Measurements from ENCODE around the gene SPATA4. TPM values are rescaled to one million over a fixed set of nuclear protein-coding genes. Genes with fewer than 3 reads are reported as not detected.

SPATA4 gene
- total and polyA plus RNA-seq, 2 of the 4 experiments (the other 2 are of a cell fraction): under 0.01 to 0.09 TPM

GRCh38 chr4:176149680-176150355 lies 45.6 kb downstream of the SPATA4 start:
- no peak overlapping the region for H3K9ac ChIP-seq (ENCODE audit: low read depth, low read length)
- no CpG with 5 or more reads among the region's 3 CpGs for WGBS, 2 experiments (ENCODE audit: extremely low coverage in 2 of 2, insufficient read length in 1 of 2)
- ChIA-PET CTCF (interaction anchor here (0.8 to 2.3 kb wide), 6 partner anchors 10 to 191 kb away, joined by 3 to 8 read pairs (median 4); no protein-coding TSS in a partner anchor), POLR2A (ENCODE audit: unreplicated experiment) (no interaction called here)
- dilution Hi-C loops (cut with HindIII; ENCODE audit: low sequenced_read_pairs, unreplicated experiment) (no loop called here), in situ Hi-C loops (cut with MboI; ENCODE audit: low sequenced_read_pairs) (loop anchor here (10.0 kb wide), 1 partner anchor 185 kb away; no protein-coding TSS in a partner anchor), intact Hi-C loops (cut with micrococcal nuclease) (loop anchor here (1.0 to 5.0 kb wide), 3 partner anchors 37 to 191 kb away; no protein-coding TSS in a partner anchor)
- H3K4me2 ChIP-seq (ENCODE audit: low read depth, low read length): no peak overlapping the region; the same call in 1 of the 2 replicates
- H4K20me1 ChIP-seq (ENCODE audit: insufficient read depth, low read length): no peaks in the 10 kb centered on the region
- H4K91ac ChIP-seq (ENCODE audit: insufficient read depth, low read depth, low read length): no peak overlapping the region; the same call in 1 of the 2 replicates
- no peak overlapping the region for H3K23ac ChIP-seq (ENCODE audit: low read depth, low read length)
- no peak overlapping the region; the same call in 1 of the 2 replicates for H2AK5ac ChIP-seq (ENCODE audit: low read depth, low read length)
- TF ChIP-seq SMC3 (IDR thresholded peaks at IDR 0.05; ENCODE audit: low read depth, low read length): no peak
- no peak for TF ChIP-seq MXI1 (IDR thresholded peaks at IDR 0.05; ENCODE audit: borderline replicate concordance, low read depth, low read length)
- TF ChIP-seq BHLHE40 (IDR thresholded peaks at IDR 0.05; ENCODE audit: low read depth, low read length): peak; percentile 83
- no peak for TF ChIP-seq RFX5 (IDR thresholded peaks at IDR 0.05; ENCODE audit: low read depth, low read length)
- H2BK15ac ChIP-seq (ENCODE audit: low read depth, low read length): peak overlapping the region; percentile 80; the same call in 1 of the 3 replicates
- no peaks in the 10 kb centered on the region for H3K9me1 ChIP-seq (ENCODE audit: insufficient read depth, low read length)
- no peak overlapping the region for H3K4me3 ChIP-seq (ENCODE audit: insufficient read depth, low read depth, low read length)
- ATAC-seq (ENCODE audit: low read depth): peak; percentile 66
- H3K14ac ChIP-seq (replicated peaks; ENCODE audit: low read depth, low read length): peak overlapping the region; percentile 52; the same call in 1 of the 2 replicates
- H2BK20ac ChIP-seq (ENCODE audit: low read depth, low read length): no peak overlapping the region
- H4K5ac ChIP-seq (ENCODE audit: low read depth, low read length): no peak overlapping the region
- H2AFZ ChIP-seq (replicated peaks; ENCODE audit: low read length, poor library complexity): no peak overlapping the region
- peak overlapping the region; percentile 29; the same call in 1 of the 2 replicates for H3K27ac ChIP-seq (ENCODE audit: insufficient read depth, low read length)
- H3K9me3 ChIP-seq (ENCODE audit: control insufficient read depth, insufficient read depth, low read length): no peaks in the 10 kb centered on the region
- peak; percentile 49 for DNase-seq
- H3K18ac ChIP-seq (ENCODE audit: low read depth, low read length): no peak overlapping the region
- H2BK5ac ChIP-seq (ENCODE audit: low read depth, low read length, poor library complexity, severe bottlenecking): peak overlapping the region; percentile 89
- no peaks in the 10 kb centered on the region for H3K27me3 ChIP-seq (ENCODE audit: control insufficient read depth, insufficient read depth, low read length)
- no TSS peak for BruUV-seq (replicated peaks)
- H3K4ac ChIP-seq (ENCODE audit: low read depth, low read length): peak overlapping the region; percentile 47; the same call in 1 of the 2 replicates
- H4K8ac ChIP-seq (ENCODE audit: low read depth in 2 of 2, low read length in 2 of 2): peak overlapping the region in 1 of 2 experiments; percentile 82; a peak in 2 of 4 replicates
- peak overlapping the region; percentile 71; the same call in 1 of the 2 replicates for H2BK120ac ChIP-seq (ENCODE audit: low read depth, low read length)
- H3K56ac ChIP-seq (ENCODE audit: extremely low read depth, insufficient read depth, low read length): peak overlapping the region; percentile 10
- no peaks in the 10 kb centered on the region for H3K4me1 ChIP-seq (ENCODE audit: control insufficient read depth, insufficient read depth, low read length)
- H3K79me1 ChIP-seq (ENCODE audit: low read depth in 1 of 2, low read length in 2 of 2): no peaks in the 10 kb centered on the region
- H2AK9ac ChIP-seq (replicated peaks; ENCODE audit: low read depth, low read length, poor library complexity): no peak overlapping the region
- H3K36me3 ChIP-seq (ENCODE audit: control insufficient read depth, insufficient read depth, low read length): no peaks in the 10 kb centered on the region
